ENCODE data around the gene RRAD.

Gene RRAD

DNA sequence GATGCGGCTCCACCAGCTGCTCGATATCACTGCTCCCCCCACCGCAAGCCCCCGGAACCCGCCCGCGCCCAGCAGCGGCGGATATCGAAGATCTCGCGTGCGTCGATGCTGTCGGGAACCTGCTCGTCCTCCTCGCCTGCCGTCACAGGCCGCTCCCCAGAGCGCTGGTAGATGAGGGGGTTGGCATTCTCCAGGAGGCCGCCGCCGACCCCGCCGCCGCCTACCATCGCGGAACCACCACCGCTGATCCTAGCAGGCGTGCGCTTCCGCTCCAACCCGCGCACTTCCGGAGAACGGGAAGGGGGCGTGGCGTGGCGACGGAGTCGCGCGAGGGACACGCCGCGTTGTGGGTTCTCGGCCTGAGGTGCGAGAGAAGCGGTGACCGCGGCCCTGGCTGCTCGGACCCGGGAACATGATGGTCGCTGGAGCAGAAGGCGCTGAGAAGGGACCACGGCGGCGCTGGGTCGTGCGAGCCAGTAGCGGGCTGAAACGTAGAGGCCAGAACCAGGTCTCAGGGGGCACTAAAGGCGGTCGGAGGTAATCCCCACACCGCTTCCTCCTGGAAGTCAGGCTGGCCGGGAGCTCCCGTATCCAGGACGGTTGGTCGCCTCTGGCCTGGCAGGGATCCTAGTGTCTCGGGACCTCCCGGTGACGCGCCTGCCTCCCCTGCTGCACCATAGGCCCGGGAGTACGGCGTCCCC is 9.0 kb upstream of the RRAD start, which contains the start of gene CIAO2B:
Gene CIAO2B, minus strand, starts transcription at position 265 of the 701 bp plus-strand sequence. Its CDS starts 38 bp downstream, at position 227.
- peak; percentile 84 for DNase-seq (ENCODE audit: low spot score)

DNA sequence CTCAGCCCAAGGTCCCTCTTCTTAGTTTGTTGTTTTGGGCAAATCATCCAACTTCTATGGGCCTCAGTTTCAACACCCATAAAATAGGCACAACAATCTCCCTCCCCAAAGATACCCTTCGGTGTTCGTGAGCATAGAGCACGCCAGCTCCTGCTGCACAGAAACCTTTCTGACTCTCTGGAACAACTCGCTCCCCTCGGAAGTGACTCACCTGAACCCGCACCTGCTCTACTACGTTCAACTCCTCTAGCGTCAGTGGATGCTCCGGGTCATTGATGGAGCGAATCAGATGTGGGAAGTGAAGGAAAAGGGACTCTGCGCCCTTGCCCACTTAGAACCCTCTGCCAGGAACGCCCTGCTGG is 8.4 kb upstream of the RRAD start:
- DNase-seq (ENCODE audit: low spot score) = no peak

DNA sequence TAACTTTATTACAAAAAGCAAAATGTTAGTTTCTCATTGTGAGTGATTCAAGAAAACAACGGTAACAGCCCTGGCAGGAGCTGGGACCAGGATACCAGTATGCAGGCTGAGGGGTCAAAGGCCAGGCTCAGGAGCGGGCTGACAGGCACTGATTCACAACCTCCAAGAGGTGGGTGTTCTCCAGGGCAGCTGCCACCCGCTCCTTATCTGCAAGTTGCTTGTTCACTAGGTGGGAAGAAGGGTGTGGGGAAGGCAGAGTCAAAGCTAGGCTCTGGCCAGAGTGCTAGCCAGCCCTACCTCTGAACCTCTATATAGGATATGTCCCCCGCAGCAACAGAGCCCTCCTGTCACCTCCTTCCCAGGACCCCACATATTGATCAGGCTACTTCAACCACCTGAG is 6.7 kb upstream of the RRAD start:
- DNase-seq (ENCODE audit: low spot score) = no peak

DNA sequence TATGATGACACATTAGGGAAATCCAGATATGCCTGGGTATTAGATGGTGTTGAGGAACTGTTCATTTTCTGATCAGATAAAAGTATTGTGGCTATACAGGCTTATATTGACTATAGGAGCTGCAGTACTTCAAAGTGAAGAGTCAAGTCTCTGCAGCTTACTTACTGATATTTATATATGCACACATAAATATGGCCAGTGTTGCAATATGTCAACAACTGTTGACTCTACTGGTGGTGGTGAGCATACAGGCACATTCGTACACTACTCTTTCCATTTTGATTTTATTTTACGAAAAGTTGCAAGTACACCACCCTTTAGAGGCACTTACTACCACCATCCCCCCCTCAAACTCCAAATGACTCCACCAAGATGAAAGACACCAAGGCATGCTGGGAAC is 6.3 kb upstream of the RRAD start:
- DNase-seq (ENCODE audit: low spot score) = no peak

DNA sequence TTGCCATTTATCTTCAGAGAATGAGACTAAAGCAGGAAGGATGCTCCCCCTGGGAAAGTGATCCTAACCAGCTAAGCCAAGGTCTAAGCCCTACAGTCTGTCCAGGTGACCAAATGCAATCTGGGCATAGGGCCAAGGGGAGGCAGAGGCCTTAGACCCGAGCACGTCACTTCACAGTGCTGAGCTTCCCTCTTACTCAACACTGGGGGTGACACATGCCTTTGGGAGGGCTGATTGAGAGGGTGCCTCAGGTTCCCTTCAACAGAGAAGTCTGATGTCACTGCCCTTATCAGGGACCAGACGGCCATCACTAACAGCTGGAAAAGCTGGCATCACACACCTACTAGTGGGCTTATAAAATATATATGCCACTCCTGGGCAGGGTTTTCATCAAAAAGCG is 4.9 kb upstream of the RRAD start:
- DNase-seq (ENCODE audit: low spot score) = no peak

DNA sequence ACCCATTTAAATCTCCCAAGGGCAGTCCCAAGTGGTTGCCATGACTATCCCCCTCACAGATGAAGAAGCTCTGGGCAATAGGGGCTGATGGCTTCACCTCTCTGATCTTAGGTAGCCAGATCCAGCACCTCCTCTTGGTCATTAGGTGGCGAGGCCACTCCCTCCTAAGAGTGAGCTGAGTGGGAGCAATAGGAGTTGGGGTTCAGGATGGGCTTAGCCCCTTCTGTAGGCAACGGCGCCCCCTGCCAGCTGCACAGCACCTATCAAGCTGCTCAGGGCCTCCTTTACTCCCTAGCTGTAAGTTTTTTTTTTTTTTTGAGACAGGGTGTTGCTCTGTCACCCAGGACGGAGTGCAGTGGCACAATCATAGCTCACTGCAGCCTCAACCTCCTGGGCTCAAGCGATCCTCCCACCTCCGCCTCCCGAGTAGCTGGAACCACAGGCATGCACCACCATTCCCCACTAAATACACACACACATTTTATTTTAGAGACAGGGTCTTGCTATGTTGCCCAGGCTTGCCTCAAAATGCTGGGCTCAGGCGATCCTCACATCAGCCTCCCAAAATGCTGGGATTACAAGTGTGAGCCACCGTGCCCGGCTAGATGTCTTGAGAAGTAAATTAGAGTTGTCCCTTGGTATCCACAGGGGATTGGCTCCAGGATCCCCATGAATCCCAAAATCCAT is 3.5 kb upstream of the RRAD start:
- DNase-seq (ENCODE audit: low spot score) = peak; percentile 52

DNA sequence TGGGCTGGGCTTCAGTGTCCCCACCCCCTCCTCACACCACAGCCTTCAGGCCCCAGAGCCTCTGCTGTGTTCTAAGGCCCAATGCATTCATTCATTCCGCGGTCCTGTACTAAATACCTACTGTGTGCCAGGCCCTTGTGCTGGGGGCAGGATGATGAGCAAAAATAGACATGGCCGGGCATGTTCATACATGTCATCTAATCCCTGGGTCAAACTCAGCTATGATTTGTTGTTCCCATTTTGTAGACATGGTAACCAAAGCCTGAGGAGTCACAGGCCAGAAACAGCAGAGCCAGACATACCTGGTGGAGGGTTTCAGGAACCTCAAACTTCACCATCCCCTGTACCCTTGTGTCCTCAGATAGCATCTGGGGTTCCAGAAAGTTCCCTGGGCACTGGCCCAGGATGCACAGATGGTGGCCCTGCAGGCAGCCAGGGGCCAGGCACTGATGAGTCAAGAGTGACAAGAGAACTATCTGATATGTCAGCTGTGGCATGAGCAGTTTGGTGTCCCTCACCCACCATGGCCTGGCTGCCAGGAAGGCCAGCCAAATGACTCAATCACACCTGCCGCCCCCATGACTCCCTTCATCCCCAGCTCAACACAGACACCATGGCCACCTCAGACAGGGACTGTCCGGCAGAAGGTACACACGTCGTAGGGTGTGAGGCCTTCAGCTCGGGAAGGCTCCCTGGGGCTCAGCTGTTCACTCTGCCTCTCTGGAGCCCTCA is 2.7 kb upstream of the RRAD start:
- DNase-seq (ENCODE audit: low spot score) = no peak

DNA sequence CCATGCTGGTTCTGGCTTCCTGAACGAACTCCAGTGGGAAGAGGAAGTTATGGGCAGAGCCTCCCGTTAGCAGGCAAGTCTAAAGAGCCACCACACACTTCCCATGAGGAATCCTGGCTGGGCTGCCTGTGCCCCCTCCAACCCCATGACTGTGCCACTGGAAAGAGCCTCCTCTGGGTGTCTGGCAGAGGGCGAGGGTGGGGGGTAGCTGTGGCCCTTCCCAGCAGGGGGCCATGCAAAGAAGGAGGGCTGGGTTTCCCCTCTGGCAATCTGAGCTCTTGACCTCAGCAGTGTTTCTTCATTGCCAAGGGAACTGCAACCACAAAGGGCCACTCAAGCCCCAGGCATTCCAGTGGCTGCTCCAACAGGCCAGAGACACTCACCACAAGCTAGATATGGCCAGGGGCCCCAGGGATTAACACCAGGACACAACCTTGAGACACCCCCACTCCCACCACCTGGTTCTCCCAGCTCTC is 1.7 kb upstream of the RRAD start:
- peak; percentile 28 for DNase-seq (ENCODE audit: low spot score)

DNA sequence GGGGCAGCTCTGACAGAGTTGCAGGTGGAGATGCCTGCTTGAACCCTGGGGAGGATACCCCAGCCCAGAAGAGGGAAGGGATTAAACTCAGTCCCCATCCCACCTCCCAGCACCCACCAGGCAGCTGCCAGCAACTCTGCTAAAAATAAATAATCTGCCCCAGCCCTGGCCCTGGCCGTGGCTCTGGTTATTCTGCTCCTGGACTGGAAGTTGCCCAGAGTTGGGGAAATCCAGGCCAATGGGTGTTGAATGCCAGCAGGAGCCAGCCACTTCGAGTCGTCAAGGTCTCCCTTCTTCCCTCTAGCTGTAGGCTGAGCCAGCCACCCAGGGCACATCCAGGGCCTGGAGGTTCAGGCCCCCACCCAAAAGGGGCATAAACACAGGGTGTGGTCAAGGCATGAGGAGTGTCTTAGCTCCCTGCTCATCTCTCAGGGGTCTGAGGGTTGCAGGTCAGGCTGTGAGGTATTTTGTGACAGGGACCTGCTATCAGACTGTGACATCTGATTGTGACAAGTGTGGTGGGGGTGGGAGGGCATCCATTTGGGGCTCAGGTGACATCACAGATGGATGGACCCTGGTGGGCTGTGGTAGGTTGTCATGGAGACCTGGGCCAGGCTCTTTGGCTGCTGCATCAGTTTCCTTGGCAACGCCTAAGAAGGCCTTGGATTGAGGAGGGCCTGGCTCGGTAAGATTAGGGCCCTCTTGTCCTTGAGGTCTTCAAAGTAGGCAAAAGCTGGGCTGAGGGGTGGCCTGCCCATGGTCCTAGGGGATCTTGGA is 1.0 kb upstream of the RRAD start:
- DNase-seq (ENCODE audit: low spot score) = peak; percentile 17

DNA sequence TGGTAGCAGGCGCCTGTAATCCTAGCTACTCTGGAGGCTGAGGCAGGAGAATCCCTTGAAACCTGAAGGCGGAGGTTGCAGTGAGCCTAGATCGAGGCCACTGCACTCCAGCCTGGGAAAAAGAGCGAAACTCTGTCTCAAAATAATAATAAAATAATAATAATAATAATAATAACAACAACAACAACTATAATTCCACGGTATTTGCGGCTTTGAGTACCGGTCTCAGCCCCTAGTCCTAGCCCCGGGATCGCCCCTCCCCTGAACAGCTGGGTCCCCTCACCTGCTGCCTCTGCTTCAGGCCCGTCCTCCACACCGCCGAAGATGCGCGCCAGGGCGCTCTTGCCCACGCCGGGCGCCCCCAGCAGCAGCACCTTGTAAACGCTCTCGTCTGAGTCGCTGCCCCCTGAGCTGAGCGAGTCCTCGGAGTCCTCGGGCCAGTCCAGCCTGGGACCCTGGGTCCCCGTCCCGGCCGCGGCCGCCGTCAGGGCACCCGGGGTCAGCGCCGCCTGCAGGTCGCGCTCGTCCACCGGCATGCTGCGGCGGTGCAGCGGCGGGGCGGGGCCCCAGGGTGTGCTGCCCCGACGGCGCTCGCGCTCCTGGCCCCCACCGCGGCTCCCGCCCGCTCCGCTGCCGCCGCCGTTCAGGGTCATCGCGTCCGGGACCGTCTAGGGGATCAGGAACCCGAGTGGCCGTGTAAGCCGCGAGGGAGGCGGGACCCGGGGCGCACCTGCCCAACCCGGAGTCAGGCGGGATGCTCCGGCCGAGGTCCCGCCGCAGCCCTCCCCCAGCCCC is 611 bp downstream of the RRAD start:
- DNase-seq (ENCODE audit: low spot score) = no peak

DNA sequence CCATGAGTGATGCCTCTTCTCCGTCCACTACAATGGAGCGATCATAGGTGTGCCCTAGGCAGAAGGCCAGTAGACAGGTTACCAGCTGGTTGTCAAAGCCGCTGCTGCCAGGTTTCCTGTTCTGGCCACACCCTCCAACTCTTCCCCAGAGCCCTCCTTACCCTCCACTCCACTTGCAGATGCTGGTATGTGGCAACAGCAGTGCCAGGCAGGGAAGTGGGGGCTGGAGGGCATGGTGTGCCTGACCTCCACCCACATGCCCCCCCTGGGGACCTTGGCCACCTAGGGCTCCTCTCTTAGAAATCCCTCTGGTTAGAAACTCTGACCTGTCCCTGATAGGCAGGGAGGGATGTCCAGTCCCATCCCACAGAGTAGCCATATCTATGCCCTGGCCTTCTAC is 1.5 kb downstream of the RRAD start:
- DNase-seq (ENCODE audit: low spot score) = no peak

DNA sequence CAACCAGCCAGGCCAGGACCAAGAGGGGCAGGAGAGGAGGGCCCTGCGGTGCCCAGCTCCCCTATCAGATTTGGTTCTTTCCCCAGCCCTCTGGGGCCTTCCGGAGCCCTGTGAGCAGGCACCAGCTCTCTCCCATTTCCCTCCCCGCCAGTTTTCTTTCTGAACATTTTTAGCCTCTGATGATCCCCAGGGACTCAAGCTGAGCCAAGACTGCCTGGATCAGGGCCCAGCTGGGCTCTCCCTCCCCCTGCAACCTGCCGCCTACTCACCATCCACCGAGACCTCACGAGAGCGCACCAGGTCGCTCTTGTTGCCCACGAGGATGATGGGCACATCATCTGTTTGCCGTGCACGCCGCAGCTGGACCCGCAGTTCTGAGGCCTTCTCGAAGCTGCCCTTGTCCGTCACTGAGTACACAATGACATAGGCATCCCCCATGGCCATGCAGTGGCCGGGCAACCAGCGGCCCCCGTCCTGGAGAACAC is 2.0 kb downstream of the RRAD start:
- DNase-seq (ENCODE audit: low spot score) = no peak

DNA sequence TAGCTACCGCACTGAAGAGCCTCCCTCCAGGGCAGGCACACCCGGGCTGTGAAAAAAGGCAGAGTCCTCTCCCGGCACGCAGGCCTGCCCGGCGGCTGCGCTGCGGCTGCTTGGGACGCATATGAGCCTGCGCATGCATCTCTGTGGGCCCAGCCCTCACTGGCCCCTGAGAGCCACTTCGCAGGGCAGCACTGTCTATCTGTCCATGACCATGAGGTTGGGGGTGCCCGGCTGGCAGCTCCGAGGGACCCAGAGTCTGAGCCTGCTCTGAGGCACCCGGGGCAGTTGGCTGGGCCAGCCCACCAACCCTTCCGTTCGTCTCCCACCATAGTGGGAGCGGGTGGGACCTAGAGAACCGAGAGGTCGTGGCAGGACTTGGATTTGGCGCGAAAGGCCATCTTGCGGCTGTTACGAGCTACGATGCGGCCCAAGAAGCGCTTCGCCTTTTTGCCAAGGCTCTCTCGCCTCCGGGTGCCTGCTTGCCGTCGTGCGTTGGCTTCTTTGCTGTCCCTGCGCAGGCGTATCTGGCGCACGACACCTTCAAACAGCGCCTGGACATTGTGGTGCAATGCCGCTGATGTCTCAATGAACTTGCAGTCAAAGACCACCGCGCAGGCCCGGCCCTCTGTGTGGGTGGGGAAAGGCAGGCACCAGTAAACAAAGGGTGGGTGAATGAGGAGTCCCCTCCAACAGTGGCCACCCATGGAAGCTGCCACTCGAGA is 3.4 kb downstream of the RRAD start:
- DNase-seq (ENCODE audit: low spot score) = no peak

DNA sequence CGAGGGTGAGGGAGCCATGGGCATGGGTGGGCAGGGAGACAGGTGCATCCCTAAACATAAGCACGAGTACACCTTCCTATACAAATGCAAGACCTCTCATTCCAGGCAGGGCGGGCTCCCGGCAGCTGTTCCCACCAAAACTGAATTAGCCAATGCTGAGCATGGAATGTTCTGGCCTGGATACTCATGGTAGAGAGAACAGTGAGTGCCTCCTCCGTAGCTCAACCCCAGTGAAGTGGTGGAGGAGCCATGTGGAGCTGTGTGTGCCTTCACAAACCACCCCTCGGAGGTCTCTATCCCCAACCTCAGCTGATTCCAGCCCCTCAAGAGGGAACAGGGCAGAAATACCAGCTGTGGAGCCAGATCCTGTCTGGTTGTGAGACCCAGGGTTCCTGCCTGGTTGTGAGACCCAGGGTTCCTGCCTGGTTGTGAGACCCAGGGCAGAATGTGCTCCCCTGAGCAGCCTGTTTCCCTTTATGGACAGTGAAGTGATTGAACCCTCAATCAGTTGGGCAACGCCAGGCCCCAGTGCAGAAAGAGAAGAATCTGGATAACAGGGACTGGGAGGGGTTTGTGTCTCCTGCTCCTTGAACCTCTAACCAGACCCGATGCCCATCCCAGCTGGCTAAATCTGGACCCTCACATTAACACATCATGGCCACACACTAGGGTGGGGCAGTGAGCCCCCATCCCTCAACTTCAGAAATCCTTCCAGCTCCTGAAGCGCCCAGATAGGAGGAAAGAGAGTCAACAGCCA is 4.2 kb downstream of the RRAD start:
- DNase-seq (ENCODE audit: low spot score) = no peak

DNA sequence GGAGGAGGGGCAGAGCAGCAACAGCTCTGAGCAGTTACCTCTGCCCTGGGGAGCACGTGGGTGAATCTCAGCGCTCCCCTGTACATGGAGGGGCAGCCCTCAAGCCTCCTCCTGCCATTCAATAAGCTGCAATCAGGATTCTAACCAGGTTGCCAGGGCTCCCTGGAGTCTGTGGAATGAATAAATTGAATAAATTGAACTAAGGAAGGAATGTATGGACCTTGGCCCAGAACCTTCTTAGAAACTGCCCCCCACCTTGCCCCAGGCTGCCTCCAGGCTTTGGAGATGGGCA is 5.1 kb downstream of the RRAD start:
- no peak for DNase-seq (ENCODE audit: low spot score)

DNA sequence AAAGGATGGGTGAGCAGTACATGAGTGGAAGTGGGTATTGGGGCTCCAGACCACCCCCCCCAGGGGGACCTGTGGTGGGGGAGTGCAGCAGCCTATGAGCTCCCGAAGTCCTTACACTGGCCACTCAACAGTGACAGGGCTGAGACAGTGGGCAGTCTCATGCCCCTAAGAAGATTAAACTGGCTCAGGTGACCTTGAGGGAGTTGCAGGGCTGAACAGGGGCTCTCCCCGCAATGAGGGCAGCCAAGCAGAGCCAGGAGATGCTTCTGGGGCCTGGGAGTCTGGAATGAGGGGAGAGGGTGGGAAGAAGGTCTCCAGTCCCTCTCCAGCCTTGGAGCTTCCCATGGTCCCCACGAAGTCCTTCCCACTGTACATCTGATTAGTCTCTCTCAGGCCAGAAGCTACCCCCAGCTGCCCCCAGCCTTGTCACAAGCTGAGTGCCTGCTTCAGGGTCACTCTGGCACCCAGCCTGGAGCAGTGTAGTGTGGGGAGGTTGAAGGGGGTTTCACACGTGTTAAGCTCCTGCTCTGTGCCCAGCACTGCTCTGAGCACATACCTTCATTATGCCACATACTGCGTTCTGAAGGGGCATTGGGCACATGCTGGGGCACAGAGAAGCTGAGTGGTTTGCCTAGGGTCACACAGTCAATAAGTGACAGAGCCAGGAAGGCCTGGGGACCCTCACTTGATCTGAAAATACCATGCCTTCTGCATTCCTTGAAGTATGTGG is 5.6 kb downstream of the RRAD start:
- DNase-seq (ENCODE audit: low spot score) = no peak

DNA sequence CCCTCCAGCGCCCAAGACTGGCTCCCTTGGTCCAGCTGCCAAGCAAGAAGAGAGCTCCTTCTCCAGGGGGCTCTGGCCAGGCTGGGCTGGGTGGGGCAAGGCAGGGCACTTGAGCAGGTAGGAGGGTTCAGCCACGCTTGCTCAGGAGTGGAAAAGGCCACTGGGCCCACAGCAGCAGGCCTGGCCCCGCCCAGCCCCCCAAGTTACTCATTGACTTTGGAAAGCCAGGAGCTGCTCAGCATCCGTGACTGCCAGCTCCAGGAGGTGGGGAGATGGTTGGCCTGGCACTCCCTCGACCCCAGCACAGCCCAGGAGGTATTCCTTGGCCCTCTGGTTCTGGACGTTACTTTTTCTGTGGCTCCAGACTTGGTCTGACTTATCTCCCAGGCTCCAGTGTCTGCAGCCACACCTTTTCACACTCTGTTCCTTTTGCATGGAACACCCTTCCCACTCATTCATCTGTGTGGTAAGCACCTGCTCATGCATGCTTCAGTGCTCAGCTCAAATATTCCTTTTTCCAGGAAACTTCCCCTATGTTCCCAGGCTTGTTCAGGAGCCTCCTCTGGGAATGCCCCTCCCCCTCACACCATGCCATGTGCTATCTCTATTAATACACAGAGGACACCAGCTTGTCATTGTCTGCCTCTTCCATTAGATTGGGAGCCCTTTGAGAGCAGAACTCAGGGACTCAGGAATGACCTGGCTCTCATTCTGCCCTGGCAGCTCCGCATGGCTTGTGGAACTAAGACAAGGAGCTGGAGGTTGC is 6.3 kb downstream of the RRAD start, which contains the start of gene CDH16:
Gene CDH16, minus strand, starts transcription at position 83 of the 766 bp plus-strand sequence. CDS start 820 bp downstream, outside the sequence.
- no peak for DNase-seq (ENCODE audit: low spot score)

DNA sequence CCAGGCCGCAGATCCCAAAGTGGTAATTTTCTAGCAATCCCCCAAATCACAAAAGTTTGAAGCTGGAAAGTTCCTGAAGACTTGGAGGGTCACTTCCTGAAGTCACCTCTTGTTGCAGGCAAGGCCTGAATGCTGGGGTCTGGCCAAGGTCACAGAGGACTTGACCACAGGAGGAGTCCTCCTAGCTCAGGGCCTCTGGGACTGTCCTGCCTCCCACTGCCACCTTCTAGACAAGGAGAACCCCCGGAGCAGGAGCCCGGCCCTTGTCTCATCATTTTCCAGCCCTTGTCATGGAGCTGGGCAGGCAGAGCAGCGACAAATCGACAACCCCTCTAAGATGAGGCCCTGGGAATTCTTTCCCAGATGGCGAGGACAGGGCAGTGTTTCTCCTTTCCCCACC is 7.0 kb downstream of the RRAD start:
- no peak for DNase-seq (ENCODE audit: low spot score)

Data from NAMALWA (cell line).